GM19452 (cell line): Measurements from ENCODE around the gene TPST2.

ENCODE experiments used
- ATAC-seq: cut with Tn5 transposase; IDR thresholded peaks from one replicate; pipeline ENCODE4 v1.9.1; 2021; ENCODE audit not compliant: unreplicated experiment

The TPST2 gene

DNA sequence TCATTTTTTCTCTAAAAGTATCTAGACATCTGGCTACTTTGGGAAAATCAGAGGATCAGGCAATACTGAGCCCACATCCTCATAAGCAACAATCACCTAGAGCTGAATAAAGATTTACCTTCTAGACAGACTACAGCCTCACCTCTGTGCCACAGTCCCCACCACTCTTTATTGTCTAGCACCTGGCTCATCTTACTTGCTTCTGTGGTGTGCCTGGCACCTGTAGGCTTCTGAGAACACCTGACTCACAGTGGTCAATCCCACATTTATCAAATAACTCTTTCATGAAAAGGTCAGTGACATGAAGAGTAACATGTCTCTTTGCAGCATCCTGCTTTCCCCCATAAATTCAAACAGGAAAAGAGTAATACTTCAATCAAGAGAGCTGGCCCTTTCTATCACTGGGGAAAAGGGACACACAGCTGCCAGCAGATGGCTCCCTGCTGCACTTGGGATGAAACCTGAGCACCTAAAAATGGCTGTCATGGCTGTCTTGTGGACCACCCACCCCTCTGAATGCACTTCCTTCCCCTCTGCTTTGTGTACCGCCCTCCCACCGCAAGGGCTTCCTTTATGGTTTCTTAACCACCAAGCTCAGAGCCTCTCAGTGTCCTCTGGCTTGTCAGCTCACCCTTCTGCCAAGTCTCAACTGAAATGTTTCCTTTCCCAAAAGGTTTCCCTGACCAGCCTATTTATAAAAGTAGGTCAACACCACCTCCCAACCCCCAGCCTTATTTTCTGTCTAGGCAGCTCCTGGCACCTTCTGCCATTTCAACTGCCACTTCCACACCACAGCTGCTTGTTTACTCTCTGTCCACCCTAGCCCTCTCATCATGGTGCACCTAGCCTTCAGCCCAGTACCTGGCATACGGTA lies 87.0 kb downstream of the TPST2 start:
- no peak for ATAC-seq

DNA sequence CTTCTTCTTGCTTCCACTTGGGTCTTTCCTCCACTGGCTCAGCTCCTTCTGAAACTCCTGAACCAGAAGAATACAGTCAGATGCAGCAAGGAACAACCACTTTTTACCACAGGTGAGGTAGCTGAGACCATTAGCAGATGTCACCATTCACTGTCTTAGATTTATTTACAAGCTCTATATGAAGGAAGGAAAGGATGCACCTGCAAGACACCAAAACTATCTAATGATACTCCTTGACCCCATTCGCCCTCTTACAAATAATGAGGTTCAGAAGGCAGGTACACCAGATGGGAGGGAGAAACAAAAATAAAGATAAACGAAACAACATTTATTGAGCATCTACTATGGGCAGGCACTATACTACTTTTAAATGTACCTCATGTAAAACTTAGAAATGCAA lies 87.9 kb downstream of the TPST2 start:
- ATAC-seq: no peak

DNA sequence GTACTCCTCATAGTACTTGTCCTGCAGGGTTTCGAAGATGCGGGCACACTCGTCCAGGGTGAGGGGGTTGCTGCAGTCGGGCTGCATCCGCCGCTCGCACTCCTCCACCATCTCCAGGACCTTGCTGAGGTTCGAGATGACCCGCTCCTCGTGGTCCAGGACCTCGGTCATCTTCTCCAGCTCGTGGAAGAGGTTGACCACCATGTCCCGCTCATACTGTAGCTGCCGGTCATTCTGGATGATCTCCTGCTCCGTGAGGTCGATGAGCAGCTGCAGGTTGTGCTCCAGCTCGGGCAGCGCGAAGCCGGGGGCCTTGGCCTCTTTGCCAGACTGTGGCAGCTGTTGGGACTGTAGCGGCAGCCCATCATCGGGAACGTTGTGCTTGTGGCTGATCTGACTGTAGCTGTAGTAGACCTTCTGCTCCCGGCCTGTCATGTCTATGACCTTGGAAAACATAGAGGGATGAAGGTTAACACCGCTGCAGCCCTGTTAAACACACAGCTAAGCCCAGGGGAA lies 90.7 kb downstream of the TPST2 start:
- ATAC-seq: no peak

DNA sequence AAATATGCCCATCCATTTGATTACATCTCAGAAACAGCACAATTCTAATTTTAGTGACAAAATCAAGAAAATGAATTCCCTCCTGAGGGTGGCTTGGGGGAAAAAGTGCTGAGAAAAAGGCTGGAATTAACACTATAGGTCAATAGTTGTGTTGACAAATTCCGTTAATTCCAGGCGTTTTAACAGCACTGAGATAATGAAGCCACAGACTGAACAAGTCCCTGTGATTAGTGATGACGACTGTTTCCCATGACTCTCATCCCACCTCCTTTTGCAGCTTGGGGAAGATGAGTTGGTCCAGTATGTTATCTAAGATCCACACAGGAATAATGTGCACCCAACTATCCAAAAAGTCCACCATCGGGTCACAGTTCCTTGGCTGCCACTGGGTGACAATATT lies 93.5 kb downstream of the TPST2 start:
- ATAC-seq: no peak

DNA sequence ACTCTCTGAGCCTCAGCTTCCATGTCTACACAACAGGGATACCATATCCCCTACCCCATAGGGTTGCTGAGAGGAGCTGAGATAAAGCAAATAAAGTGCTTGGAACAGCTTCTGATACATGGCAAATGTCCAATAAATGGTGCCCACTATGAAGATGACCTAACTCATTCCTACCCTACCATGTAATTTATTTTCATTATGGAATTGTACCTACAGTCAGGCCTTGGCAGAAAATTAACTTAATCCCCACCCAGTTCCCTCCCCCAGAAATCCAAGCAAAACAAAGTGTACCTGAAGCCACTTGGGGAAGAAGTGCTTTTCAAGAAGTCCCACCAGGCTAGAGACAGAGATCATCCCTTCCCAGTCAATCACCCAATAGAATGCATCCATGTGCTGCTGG lies 95.4 kb downstream of the TPST2 start:
- ATAC-seq: no peak

DNA sequence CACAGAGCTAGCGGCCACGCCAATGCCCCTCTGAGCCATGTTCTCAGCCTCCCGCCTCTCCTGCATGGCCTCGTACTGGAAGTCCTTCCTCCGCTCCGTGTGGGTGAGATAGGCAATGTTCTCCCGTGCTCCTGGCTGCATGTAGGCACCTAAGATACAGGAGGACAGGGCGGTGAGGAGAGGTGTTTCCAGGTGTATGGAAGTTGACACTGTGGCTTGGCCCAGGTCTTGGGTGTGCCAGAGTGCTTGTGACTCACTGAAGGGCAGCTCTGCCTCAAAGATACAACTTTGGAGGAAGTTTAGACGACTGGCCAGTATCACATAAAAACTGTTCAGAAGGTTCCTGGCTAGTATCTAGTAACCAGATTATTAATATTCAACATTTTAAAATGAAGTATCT lies 97.7 kb downstream of the TPST2 start:
- no peak for ATAC-seq

GRCh38 chr22:26489447-26490036 lies 100.4 kb downstream of the TPST2 start:
- no peak for ATAC-seq

- no peak for ATAC-seq
Measured at GRCh38 chr22:26487996-26488395, 101.9 kb downstream of the TPST2 start.

DNA sequence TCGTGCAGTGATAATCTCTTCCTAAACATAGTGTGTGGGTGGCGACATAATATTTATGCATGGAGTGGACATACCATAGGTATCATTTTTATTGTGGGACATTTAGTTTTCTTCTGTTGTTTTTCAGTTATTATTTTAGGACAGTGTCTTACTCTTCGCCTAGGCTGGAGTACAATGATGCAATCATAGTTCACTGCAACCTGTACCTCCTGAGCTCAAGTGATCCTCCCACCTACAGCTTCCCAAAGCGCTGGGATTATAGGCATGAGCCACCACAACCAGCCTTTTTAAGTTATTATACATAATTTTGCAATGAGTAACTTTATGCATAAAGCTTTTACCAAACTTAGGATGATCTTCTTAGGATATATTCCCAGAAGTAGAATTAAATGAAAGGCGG lies 103.5 kb downstream of the TPST2 start:
- ATAC-seq: no peak

DNA sequence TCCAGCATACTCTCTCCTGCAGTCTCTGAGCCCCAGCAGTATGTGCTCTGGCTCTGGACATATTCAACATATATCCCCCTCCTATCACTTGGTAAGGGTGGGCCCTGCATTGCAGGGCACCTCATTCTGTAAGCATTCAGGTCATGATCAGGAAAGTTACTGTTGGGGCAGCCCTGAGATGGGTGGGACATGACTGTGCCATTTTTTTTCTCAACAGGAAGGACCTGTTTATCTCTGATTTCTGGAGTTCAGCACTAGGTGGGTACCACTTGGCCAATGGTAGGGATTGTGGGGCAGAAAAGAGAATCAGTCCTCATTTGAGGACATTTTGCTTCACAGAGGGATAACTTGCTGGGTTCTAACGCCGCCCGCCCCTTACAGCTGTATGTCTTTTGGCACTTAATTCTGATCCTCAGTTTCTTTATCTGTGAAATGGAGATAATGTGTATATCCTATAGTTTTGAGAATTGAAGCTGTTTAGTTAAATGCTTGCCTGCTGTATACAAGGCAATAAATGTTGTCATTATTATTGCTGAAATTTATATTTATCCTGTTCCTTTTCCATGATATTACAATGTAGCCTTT lies 104.0 kb downstream of the TPST2 start:
- no peak for ATAC-seq

GRCh38 chr22:26485013-26485412 lies 104.9 kb downstream of the TPST2 start:
- no peak for ATAC-seq

GRCh38 chr22:26484360-26484706 lies 105.6 kb downstream of the TPST2 start:
- ATAC-seq: no peak

DNA sequence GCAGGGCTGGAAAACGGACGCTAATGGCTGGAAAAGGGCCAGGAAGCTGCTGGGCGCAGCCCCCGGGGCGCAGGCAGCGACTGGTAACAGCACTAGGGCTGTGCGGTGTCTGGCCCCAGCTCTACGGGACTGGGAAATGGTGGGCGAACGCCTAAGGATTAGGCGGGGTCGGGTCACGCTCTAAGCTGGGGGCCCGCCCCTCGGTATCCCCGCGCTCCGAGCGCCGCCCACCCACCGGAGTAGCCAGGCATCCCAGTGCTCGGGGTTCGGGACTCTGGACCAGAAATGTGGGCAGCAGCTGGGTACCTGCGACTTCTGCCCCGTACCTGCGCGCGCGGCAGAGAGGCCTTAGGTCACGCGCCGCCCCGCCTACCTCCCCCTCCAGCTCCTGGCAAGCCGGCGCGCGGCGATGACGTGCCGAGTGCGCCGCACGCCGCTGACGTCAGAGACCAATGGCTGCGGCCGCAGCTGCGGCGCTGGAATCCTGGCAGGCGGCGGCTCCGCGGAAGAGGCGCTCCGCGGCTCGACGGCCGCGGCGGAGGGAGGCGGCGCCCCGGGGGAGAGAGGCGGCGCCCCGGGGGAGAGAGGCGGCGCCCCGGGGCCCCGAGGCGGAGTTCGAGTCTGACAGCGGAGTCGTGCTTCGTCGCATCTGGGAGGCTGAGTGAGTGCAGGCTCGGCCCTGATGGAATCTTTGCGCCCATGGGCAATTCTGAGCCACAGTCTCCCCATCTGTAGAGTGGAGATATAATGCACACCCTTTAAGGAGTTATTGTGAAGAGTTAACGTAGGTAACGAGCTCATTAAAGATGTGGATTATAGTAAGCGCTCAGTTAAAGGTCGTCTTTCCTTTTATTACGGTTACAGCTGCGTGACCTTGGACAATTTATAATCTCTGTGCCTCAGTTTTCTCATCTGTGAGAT lies 106.2 kb downstream of the TPST2 start, which contains the start of the genes HPS4 and SRRD:
Gene HPS4 (minus strand): TSS at position 345 of the 921 bp plus-strand sequence. CDS start 2,021 bp downstream, outside the sequence.
Gene SRRD (plus strand): TSS at position 439 of the 921 bp plus-strand sequence. CDS start 14 bp downstream, at position 453.
- ATAC-seq: peak; percentile 63

DNA sequence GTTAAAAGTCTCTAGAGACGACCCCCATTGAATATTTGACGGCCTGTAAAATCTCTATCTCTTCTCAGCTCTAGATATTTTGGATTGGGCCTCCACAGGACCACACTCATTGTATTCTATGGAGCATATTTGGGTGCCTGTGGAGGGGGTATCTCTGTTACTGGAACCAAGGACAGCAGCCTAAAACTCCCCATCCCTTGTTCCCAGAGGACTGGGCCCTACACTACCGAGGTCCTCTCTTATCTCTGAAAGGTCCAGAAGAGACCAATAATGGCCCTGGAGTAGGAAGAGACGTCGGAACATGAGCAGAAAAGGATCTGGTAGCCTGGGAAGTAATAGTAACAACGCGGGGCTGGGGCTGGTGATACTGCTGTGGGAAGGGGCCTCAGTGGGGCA lies 106.9 kb downstream of the TPST2 start:
- ATAC-seq: peak; percentile 3

GRCh38 chr22:26482161-26482560 lies 107.8 kb downstream of the TPST2 start:
- no peak for ATAC-seq

DNA sequence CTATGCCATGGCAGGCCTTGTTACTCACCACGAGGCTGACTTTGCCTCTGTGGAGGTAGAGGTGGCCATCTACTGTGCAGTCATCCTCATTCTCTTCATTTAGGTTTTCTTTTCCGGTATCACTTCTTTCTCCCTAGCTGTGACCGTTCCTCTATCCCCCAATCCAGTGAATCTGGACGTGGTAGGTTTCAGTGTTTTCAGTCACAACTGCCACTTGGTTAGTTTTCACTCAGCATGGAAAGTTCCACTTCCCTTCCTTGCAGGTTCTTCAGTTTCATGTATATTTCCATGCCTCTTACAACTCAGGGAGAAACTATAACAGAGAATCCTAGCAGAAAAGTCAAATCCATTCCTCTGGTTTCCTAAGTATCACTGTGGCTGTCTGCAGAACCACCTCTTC lies 108.2 kb downstream of the TPST2 start:
- no peak for ATAC-seq

- ATAC-seq: no peak
Measured at GRCh38 chr22:26481112-26481693, 108.7 kb downstream of the TPST2 start.

DNA sequence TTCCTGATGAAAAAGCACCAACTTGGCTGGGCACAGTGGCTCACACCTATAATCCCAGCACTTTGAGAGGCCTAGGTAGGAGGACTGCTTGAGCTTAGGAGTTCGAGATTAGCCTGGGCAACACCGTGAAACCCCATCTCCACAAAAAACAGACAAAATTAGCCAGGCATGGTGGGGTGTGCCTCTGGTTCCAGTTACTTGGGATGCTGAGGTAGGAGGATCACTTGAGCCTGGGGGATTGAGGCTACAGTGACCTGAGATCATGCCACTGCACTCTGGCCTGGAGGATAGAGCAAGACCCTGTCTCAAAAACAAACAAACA lies 109.4 kb downstream of the TPST2 start:
- no peak for ATAC-seq

DNA sequence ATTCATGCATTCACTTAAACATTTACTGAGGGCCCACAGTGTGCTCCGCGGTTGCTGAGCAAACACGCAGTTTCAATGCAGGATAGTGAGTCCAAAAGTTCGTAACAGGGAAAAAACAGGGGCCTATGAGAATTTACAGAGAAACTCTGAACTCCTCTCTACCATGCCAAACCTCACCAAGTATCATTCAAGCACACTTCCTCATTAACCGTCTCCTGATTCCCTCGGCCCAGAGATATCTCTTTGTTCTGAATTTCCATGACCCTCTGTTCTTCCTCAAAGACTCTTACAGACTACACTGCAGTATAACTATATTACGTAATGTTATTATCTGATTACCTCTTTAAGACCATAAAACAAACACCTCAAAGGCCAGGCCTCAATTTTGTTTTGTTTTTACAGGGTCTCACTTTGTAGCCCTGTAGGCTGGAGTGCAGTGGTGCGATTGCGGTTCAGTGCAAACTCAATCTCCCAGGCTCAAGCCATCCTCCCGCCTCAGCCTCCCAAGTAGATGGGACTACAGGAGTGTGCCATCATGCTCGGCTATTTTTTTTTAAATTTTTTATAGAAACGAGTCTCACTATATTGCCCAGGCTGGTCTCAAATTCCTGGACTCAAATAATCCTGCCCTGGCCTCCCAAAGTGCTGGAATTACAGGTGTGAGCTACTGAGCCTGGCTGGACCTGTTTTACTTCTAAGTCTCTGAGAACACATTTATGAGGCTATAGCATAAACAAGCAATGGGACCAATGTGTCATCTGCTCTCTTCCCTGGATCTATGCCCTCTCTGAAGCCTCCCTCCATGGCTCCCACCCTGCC lies 109.9 kb downstream of the TPST2 start:
- no peak for ATAC-seq
